ENCODE measurements around the gene BLZF1.
"Not testable (repeated sequence)": the region's sequence is repeated elsewhere in the genome, so short reads cannot be mapped to it uniquely, and the experiment has no call there.

BLZF1 gene

DNA sequence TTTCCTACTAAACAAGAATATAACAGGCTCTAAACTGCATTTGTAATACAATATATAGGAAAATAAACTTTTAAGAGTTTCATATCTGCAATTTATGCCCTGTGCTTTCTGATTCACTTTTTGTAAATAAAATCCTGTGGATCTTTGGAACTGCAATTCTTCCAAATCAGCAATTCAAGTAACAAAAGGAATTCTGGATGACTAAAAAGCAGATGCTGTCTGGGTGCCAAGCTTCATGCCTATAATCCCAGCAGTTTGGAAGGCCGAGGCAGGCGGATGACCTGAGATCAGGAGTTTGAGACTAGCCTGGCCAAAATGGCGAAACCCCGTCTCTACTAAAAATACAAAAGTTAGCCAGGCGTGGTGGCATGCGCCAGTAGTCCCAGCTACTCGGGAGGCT, 6.7 kb upstream of the BLZF1 start:
- DNase-seq (ENCODE audit: low spot score), result no peak

DNA sequence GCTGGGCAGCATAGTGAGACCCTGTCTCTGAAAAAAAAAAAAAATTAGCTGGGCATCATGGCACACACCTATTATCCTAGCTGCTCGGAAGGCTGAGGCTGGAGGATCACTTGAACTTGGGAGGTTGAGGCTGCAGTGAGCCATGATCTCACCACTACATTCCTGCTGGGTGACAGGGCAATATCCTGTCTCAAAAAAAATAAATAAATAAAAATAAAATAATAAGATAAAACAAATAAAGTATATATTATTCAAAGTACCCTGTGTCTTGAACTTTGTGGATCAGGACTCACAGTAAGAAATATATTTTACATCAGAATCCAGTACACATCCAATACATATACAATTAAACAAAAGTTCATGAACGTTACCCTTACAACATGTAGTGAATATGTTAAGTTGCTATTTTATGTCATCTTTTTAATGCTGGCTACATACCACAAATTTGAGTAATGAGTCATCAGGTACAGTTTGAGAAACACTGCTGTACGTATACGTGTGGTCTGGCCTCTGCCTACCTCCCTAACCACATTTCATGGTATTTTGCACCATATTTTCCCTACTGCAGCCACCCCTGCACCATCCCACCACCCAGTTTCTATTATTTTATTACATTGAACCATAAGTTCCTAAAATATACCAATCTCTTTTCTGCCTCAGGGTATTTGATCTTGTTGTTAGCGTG, 4.8 kb upstream of the BLZF1 start:
- DNase-seq (ENCODE audit: low spot score), result no peak

DNA sequence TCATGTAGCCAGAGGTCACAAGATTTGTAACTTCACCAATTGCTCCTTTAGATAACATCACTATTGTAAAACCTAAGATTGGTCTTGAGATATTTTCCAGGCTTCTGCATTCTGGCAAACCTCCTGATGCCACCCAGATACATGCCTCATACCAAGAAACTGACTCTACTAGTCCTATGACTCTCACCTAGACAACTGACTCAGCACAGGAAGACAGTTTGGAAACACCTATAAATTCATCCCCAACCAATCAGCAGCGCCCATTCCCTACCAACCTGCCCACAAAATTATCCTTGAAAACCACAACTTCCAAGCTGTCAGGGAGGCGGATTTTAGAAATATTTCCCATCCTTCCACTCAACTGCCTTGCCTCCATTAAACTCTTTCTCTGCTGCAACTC, 3.0 kb upstream of the BLZF1 start:
- no peak for DNase-seq (ENCODE audit: low spot score)

DNA sequence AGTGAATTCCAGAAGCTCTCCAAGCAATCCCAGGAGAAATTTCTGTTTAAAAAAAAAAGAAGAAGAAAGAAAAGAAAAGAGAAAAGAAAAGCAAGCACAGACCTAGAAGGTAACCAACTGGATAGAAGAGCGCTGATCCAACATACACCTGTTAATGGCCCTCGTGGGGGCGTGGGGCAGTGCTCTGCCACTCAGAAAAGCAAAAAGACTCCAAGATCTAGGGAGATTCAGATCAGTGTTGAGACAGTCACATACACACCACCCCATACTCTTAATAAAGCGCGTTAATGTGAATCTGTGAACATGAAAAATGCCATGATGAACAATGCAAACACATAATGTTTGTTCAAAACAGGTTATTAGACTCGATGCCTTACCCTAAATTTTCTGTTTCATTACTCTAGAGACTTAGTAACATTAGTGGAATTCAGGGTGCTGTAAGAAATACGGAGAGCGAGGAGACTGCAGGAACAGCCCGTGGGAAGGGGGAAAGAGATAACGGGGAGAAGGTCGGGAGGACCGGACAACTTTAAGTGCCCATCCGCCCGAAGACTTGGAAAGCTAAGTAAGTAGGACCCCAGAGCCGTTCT, 804 bp upstream of the BLZF1 start:
- no peak for DNase-seq (ENCODE audit: low spot score)

DNA sequence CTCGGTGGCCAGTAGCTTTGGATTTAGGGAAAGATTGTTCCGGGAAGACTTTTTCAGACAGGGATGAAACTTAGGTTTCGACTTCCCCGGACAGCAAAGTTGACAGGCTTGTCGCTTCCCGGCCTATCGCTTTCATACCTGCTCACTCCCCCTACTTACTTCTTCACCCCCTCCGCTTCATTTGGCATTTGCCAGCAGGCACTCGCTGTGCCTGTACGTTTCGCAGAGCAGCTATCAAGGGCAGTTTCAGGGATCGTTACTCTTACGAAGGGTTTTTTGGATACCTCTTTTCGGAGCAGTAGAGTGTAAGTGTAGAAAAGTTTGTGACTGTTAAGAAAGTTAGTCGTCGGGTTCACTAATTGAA, 393 bp downstream of the BLZF1 start:
- DNase-seq (ENCODE audit: low spot score), result peak; percentile 48

DNA sequence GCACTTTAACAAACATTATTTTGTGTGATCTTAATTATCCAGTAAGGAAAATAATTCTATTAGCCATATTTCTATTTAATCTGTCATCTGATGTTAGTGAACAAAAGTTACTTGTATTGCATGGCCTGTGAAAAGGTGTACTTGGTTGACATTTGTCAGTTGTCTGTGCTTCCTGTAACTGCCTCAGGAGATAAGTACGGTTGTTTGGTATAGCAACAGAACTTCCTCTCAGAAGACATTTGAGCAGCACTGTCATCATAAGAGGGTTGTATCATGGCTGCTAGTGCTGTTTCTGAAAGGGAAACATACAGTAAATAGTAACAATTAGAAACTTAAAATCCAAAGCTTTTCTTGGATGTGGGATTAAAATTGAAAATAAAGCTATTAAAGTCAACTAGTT, 3.4 kb downstream of the BLZF1 start:
- DNase-seq (ENCODE audit: low spot score), result peak; percentile 7

DNA sequence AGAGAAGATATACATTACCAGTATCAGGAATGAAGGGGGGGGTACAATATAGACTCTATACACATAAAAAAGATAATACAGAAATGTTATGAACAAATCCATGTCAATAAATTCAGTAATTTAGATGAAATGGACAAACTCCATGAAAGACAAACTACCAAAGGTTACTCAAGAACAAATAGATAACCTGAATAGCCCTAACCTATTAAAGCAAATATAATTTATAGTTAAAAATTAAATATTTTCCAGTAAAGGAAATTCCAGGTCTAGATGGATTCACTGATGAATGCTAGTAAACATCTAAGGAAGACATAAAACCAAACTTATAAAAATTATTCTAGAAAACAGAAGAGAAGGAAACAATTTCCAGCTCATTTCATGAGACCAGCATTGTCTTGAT, 13.2 kb downstream of the BLZF1 start:
- DNase-seq (ENCODE audit: low spot score), result no peak

DNA sequence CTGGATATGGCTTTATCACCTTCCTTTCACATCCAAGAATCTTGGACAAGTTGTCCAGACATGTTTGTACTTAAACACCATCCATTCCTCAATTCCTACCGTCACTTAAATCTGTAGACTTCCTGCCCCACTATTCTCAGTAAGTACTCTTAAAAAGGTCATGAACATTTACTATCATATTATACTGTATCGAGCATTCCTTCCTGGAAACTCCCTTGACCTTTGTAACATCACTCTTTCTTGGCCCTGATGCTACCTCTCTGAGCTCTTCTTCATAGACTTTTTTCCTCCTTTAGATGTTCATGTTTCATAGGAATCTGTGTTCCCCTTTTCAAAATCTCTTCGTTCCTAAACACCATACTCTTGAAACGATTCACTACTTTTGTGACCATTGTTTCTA, 15.5 kb downstream of the BLZF1 start:
- DNase-seq (ENCODE audit: low spot score), result no peak

DNA sequence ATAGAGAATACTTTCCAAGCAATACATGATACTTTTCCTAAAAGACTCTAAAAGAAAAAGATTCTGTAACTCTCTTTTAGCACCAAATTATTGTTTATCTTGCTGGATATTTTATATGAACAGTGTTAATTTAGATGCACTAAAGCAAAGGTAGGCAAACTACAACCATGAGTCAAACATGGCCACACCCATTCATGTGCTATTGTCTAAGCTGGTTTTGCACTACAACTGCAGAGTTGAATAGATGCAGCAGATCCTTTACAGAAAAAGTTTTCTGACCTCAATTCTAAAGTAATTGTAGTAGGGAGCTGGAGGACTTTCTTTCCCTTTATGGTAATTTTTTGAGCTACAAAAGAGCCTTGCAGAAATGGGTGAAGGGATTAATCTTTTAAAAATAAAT, 19.4 kb downstream of the BLZF1 start:
- no peak for DNase-seq (ENCODE audit: low spot score)

DNA sequence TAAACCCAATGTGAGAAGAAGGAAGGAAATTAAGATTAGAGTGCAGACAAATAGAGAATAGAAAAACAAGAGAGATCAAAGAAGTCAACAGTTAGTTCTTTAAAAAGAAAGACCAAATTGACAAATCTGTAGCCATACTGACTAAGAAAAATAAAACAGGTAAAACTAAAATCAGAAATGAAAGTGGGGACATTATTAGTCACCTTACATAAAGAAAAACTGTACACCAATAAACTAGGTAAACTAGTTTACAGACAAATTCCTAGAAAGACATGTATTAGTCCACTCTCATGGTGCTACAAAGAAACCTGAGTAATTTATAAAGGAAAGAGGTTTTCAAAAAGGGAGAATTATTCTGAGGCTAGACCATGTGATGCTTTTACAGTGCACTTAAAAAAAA, 22.3 kb downstream of the BLZF1 start:
- DNase-seq (ENCODE audit: low spot score), result no peak

DNA sequence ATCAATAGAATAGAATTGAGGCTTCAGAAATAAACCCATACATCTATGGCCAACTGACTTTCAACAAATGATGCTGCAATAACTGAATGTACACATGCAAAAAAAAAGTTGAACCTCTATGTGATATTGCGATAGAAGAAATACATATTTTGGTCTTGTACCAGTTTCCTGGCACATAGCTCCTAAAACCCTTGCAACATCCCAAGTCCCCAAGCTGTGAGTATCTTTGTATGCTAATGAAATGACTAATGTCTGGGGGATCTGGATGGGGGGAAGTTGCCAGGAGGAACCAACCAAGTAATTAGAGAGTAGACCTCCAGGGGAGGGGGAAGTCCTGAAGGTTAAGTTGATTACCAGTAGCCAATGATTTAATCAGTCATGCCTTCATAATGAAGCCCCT, 24.4 kb downstream of the BLZF1 start:
- no peak for DNase-seq (ENCODE audit: low spot score)

DNA sequence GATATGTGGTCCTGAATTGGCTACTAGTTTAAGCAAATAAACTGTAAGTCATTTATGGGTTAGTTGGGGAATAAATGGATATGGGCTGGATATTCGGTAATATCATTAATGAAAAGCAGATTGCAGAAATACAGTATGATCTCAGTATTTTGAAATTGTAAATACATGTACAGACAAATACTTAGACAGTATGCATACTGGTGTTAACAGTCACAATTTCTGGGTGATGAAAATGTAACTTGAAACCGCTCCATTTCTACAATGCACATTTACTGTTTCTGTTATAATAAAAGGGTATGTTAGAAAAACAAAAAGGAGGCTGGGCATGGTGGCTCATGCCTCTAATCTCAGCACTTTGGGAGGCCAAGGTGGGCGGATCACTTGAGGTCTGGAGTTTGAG, 28.0 kb downstream of the BLZF1 start:
- no peak for DNase-seq (ENCODE audit: low spot score)

DNA sequence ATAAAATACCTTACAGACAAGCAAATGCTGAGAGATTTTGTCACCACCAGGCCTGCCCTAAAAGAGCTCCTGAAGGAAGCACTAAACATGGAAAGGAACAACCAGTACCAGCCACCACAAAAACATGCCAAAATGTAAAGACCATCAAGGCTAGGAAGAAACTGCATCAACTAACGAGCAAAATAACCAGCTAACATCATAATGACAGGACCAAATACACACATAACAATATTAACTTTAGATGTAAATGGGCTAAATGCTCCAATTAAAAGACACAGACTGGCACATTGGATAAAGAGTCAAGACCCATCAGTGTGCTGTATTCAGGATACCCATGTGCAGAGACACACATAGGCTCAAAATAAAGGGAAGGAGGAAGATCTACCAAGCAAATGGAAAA, 34.6 kb downstream of the BLZF1 start:
- not testable (repeated sequence) for DNase-seq (ENCODE audit: low spot score)

DNA sequence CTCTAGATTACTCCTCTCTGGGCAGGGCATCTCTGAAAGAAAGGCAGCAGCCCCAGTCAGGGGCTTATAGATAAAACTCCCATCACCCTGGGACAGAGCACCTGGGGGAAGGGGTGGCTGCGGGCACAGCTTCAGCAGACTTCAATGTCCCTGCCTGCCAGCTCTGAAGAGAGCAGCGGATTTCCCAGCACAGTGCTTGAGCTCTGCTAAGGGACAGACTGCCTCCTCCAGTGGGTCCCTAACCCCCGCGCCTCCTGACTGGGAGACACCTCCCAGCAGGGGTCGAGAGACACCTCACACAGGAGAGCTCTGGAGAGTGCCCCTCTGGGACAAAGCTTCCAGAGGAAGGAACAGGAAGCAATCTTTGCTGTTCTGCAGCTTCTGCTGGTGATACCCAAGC, 40.3 kb downstream of the BLZF1 start:
- DNase-seq (ENCODE audit: low spot score), result not testable (repeated sequence)

DNA sequence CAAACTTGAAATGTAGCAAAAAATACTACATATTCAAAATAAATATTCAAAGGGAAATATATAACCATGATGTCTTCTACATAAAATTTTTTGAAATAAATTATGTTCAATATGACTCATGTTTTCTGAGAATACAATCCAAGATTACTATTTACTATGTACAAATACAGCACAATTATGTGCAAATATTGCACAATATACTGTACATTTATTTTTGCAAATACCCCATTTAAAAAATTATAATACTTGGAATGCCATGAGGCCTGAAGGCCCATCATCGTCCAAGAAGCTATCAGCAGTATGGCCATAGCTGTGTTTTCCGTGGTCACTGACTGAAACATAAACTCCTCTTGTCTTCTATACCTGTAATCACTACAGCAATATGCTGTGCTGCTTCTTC, 47.0 kb downstream of the BLZF1 start:
- no peak for DNase-seq (ENCODE audit: low spot score)

DNA sequence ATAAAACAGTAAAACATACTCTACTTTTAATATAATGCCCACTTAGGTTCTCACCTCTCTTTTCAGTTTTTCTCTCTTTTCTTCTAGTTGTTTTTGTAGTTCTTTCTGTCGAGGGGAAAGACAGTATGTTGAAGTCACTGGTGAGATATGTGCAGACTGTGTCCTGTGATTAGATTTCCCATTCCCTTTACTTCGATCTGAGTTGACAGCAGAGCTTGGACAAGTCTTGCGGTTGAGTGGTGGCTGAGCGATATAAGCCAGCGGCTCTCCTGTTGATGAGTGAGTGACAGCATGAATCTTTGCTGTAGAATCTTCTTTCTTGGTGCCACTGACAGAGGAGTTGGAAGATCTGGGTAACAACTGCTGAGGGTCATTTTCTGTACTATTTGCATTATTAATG, 53.3 kb downstream of the BLZF1 start:
- no peak for DNase-seq (ENCODE audit: low spot score)

DNA sequence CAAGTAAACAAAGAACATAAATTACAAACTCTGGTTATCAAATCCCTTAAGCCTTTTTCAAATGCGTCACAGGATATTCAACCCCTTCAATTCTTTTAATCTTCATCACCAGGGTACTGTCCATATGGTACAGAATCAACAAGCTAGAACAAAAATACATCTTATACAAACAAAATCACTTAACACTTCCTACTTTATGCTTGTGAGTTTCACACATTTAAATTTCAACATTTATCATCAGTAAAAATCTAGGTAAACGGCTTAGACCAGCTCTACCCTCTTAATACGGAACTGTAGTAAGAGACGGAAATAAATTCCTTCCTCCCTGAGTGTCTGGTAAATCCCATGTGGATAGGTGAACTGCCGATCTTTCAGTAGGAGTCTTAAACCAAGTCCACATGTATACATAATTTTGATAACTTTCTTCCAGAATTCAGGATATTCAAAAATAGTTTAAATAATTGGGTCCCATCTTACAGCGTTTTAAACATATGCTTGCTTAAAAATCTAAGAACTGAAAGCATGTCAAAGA, 58.2 kb downstream of the BLZF1 start:
- DNase-seq (ENCODE audit: low spot score), result no peak

DNA sequence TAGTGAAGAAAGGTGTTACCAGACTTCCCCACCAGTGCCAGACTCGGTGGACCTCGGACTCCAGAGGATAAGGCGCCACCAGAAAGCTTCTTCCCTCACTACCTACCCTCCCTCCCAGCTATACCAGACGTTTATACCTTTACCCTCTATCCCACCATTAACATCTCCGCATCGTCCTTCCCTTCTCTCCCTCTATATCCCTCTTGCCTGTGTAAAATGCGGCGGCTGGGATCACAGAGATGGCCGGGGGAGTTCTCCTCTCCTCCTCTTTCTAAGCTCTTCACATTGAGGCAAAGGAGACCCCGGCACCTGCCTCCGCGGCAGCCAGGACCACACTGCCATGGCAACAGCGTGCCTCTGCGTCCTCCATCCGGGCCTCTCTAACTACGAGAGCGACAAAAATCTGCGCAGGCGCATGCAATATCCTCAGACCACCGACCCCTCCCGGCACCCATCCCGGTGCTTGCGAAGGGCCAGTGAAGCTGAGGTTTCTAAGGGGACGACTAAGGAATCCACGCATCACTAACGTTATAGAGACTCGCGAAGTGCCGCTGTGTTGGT, 59.2 kb downstream of the BLZF1 start, which contains the start of gene CCDC181:
Gene CCDC181 (minus strand): TSS at position 394 of the 561 bp plus-strand sequence. CDS start 2,547 bp downstream, outside the sequence.
- DNase-seq (ENCODE audit: low spot score), result no peak
